Parathyroid adenoma (tissue), 2 donors: ENCODE measurements around the gene EDEM3.

ENCODE experiments used
- H2AFZ ChIP-seq: fragments of 300-600 bp; sonication (generic); one replicate; pipeline ENCODE4 v1.7.0; 2017; ENCODE audit warnings: antibody characterized with exemption, mild to moderate bottlenecking
- H3K27ac ChIP-seq: fragments of 300-600 bp; sonication (generic); one replicate; pipeline ENCODE4 v1.7.0; 2017
- H3K27me3 ChIP-seq: fragments of 300-600 bp; sonication (generic); one replicate; pipeline ENCODE4 v1.7.0; 2017; ENCODE audit warnings: low read length; ENCODE audit not compliant: control insufficient read depth, insufficient read depth
- H3K36me3 ChIP-seq: fragments of 300-600 bp; sonication (generic); one replicate; pipeline ENCODE4 v1.7.0; 2017; ENCODE audit warnings: low read length; ENCODE audit not compliant: control insufficient read depth, insufficient read depth
- H3K4me1 ChIP-seq: fragments of 300-600 bp; sonication (generic); one replicate; pipeline ENCODE4 v1.7.0; 2017; ENCODE audit warnings: control low read depth
- H3K4me2 ChIP-seq: fragments of 300-600 bp; sonication (generic); one replicate; pipeline ENCODE4 v1.7.0; 2017; ENCODE audit warnings: low read length
- H3K4me3 ChIP-seq: fragments of 300-600 bp; sonication (generic); one replicate; pipeline ENCODE4 v1.7.0; 2017; ENCODE audit warnings: low read depth, low read length
- H3K79me2 ChIP-seq: fragments of 300-600 bp; sonication (generic); one replicate; pipeline ENCODE4 v1.7.0; 2017; ENCODE audit warnings: control low read depth
- H3K9ac ChIP-seq: fragments of 300-600 bp; sonication (generic); one replicate; pipeline ENCODE4 v1.7.0; 2017; ENCODE audit warnings: mild to moderate bottlenecking
- H3K9me3 ChIP-seq: fragments of 300-600 bp; sonication (generic); one replicate; pipeline ENCODE4 v1.7.0; 2017; ENCODE audit warnings: low read length; ENCODE audit not compliant: control insufficient read depth
- CTCF ChIP-seq: fragments of 300-600 bp; sonication (generic); IDR thresholded peaks from one replicate; pipeline ENCODE4 v1.7.0; 2017; ENCODE audit warnings: antibody characterized with exemption, mild to moderate bottlenecking
- donor health status: primary hyperparathyroidism.

The EDEM3 gene

DNA sequence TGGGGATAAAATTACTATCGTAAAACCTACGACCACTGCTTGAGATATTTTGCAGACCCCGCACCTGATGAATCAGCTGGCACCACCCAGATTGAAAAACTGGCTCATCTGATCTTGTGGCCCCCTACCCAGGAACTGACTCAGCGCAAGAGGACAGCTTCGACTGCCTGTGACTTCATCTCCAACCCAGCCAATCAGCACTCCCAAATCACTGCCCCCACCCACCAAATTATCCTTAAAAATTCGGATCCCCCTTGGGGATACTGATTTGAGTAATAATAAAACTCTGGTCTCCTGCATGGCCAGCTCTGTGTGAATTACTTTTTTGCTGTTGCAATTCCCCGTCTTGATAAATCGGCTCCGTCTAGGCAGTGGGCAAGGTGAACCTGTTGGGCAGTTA, 81.4 kb downstream of the EDEM3 start:
- no peaks in the 10 kb centered on the region for H3K9me3 ChIP-seq
- no peak overlapping the region for H3K4me3 ChIP-seq
- H3K4me2 ChIP-seq = no peak overlapping the region
- H3K27me3 ChIP-seq = no peaks in the 10 kb centered on the region
- no peak overlapping the region for H3K9ac ChIP-seq
- H3K79me2 ChIP-seq = no peaks in the 10 kb centered on the region
- no peaks in the 10 kb centered on the region for H3K36me3 ChIP-seq
- H2AFZ ChIP-seq = no peak overlapping the region
- no peak for TF ChIP-seq CTCF
- no peak overlapping the region for H3K27ac ChIP-seq
- no peaks in the 10 kb centered on the region for H3K4me1 ChIP-seq

GRCh38 chr1:184672013-184672726, 82.5 kb downstream of the EDEM3 start:
- no peaks in the 10 kb centered on the region for H3K27me3 ChIP-seq
- H3K27ac ChIP-seq = no peak overlapping the region
- H3K36me3 ChIP-seq = no peaks in the 10 kb centered on the region
- TF ChIP-seq CTCF = no peak
- no peaks in the 10 kb centered on the region for H3K9me3 ChIP-seq
- H3K4me2 ChIP-seq = no peak overlapping the region
- H3K9ac ChIP-seq = no peak overlapping the region
- H2AFZ ChIP-seq = no peak overlapping the region
- no peaks in the 10 kb centered on the region for H3K4me1 ChIP-seq
- H3K79me2 ChIP-seq = no peaks in the 10 kb centered on the region
- H3K4me3 ChIP-seq = no peak overlapping the region

GRCh38 chr1:184669391-184669790, 85.3 kb downstream of the EDEM3 start:
- Histone ChIP-seq H3K27ac (no peak overlapping the region), H3K79me2 (no peaks in the 10 kb centered on the region), H3K4me3 (no peak overlapping the region), H3K4me2 (no peak overlapping the region), H3K4me1 (no peaks in the 10 kb centered on the region), H2AFZ (no peak overlapping the region), H3K36me3 (no peaks in the 10 kb centered on the region), H3K27me3 (no peaks in the 10 kb centered on the region), H3K9me3 (no peaks in the 10 kb centered on the region), H3K9ac (no peak overlapping the region)
- TF ChIP-seq CTCF = no peak

GRCh38 chr1:184665360-184665759, 89.3 kb downstream of the EDEM3 start:
- Histone ChIP-seq H3K4me2 (no peak overlapping the region), H3K4me1 (no peaks in the 10 kb centered on the region), H3K79me2 (no peaks in the 10 kb centered on the region), H3K36me3 (no peaks in the 10 kb centered on the region), H3K4me3 (no peak overlapping the region), H2AFZ (no peak overlapping the region), H3K9me3 (no peaks in the 10 kb centered on the region), H3K27ac (no peak overlapping the region), H3K9ac (no peak overlapping the region), H3K27me3 (no peaks in the 10 kb centered on the region)
- TF ChIP-seq CTCF = no peak

DNA sequence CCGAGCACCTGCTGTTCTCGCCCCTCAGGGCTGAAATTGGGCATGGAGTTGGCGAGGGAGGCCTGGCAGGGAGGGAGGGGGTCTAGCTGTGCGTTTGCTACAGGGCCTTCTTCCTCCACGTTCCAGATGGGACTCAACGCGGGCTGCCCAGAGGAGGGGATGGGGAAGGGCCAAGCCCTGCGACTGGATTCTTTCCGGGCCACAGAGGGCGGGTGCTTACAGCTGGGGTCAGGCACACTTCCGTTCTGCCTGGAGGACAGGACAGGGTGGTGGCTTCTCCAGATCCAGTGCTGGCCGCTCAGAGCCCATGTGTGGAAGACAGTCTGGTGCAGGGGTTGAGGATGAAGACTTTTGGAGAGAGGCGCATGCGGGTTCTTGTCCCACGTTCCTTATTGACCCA, 90.0 kb downstream of the EDEM3 start:
- Histone ChIP-seq H3K9ac (no peak overlapping the region), H3K4me3 (no peak overlapping the region)
- TF ChIP-seq CTCF = no peak

More for the DNA sequence above, 90.0 kb downstream of the EDEM3 start:
- Histone ChIP-seq H3K27me3 (no peaks in the 10 kb centered on the region), H3K9me3 (no peaks in the 10 kb centered on the region), H3K79me2 (no peaks in the 10 kb centered on the region), H3K36me3 (no peaks in the 10 kb centered on the region), H2AFZ (no peak overlapping the region), H3K4me1 (no peaks in the 10 kb centered on the region), H3K4me2 (no peak overlapping the region), H3K27ac (no peak overlapping the region)
